ENCODE measurements around the gene EPOP.
A peak's percentile ranks its signal among the peaks of the same experiment; 100 is the strongest.
"Not testable (repeated sequence)": the region's sequence is repeated elsewhere in the genome, so short reads cannot be mapped to it uniquely, and the experiment has no call there.

EPOP gene

DNA sequence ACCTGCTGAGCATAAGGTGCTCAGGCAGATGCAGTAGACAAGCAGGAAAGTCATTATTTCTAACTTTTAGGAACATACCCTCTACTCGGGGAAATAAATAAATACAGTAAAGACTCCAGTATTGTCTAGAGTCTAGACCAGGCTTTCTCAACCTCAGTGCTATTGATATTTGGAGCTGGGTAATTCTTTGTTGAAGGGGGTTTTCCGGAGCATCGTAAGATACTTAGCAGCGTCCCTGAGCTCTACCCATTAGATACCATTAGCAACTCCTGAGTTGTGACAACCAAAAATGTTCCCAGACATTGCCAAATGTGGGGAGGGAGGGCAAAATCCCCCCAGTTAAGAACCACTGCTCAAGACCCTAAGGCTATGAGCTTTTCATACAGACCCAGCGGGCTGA is 21.1 kb downstream of the EPOP start:
- DNase-seq: no peak

DNA sequence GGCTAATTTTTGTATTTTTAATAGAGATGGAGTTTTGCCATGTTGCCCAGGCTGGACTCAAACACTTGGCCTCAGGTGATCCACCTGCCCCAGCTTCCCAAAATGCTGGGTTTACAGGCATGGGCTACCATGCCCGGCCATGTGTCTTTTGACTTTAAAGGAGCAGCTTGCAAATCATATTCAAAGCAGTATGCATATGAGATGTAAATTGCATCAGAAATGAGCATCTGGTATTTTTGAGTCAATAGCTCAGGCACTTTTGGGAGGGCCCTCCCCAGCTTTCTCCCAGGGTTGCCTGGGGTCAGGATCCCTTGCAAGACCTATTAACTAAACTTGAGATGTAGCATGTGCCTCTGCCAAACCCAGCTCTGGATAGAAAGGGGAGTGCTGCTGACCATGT is 21.5 kb downstream of the EPOP start:
- no peak for DNase-seq

DNA sequence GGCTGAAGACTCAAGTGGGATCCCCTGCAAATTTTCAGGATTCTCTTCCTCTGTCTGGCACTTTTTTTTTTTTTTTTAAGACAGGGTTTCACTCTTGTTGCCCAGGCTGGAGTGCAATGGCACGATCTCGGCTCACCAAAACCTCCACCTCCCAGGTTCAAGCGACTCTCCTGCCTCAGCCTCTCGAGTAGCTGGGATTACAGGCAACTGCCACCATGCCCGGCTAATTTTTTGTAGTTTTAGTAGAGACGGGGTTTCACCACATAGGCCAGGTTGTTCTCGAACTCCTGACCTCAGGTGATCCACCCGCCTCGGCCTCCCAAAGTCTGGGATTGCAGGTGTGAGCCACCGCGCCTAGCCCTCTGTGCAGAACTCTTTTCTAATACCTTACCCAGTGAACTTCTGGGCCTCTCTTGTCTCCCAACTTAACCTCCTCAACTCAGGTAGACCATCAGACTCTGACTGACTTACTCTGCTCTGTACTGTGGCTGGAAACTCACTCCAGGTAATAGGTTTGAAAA is 24.0 kb downstream of the EPOP start:
- not testable (repeated sequence) for DNase-seq

DNA sequence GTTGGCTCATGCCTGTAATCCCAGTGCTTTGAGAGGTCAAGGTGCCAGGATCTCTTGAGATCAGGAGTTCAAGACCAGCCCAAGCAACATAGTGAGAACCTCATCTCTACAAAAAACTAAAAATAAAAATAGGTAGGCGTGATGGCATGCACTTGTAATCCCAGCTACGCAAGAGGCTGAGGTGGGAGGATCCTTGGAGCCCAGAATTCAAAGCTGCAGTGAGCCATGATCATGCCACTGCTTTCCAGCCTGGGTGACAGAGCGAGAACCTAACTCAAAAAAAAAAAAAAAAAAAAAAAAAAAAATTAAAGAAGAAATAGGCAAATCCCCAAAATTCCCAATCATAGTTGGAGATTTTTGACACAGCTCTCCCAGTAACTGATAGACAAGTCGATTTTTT is 36.8 kb downstream of the EPOP start:
- DNase-seq: peak in 4 of 56 donors; percentile 2 to 24 (median 6)

GRCh38 chr17:38636054-38636453 is 38.7 kb downstream of the EPOP start:
- no peak for DNase-seq

DNA sequence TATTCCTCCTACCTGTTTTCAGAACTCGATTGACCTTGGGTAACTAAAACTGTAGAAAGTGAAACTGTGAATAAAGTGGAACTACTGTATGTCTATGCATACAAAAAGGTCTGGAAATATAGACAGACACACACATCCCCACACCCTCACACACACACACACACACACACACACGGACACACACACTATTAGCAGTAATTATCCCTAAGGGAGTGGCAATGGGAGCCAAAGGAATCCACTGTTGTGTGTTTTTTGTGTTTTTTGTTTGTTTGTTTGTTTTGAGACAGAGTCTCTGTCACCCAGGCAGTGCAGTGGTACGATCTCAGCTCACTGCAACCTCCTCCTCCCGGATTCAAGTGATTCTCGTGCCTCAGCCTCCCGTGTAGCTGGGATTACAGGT is 42.4 kb downstream of the EPOP start:
- no peak for DNase-seq

DNA sequence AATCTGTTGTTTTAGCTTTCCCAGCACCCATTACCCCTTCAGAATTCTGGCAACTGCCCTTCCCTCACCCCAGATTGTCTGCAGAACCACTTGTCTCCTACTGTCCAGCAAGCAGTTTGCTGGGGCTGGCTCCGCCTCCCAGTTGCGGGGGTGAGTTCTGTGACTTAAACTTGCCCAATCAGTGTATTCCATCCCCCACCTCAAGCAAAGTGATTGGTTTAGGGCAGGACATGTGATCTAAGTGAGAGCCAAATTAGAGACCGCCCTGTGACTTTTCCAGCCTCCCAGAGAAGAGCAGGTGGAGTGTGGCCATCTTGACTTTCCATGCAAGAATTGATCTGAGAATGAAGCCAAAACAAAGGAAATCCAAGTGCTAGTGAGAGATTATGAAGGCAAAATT is 46.3 kb downstream of the EPOP start:
- DNase-seq: no peak

- no peak for DNase-seq
These were observed 46.8 kb downstream of the EPOP start for GRCh38 chr17:38627957-38628356.

DNA sequence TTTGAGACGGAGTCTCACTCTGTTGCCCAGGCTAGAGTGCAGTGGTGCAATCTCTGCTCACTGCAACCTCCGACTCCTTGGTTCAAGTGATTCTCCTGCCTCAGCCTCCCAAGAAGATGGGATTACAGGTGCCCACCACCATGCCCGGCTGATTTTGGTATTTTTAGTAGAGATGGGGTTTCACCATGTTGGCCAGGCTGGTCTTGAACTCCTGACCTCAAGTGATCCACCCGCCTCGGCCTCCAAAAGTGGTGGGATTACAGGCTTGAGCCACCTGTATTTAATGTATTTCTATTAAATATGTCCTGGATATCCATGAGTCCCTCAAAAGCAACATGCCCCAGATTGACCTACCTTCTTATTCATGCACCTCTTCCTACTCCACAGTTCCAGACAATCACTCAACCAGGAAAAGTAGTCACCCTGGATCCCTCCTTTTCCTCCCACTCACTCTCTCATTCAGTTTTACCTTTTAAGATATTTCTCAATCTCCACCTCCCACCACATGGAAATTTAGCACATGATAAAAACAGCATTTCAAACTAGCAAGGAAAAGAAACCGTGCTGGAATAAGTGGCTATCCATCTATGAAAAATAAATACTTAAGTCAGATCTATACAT is 48.0 kb downstream of the EPOP start:
- DNase-seq: not testable (repeated sequence)

DNA sequence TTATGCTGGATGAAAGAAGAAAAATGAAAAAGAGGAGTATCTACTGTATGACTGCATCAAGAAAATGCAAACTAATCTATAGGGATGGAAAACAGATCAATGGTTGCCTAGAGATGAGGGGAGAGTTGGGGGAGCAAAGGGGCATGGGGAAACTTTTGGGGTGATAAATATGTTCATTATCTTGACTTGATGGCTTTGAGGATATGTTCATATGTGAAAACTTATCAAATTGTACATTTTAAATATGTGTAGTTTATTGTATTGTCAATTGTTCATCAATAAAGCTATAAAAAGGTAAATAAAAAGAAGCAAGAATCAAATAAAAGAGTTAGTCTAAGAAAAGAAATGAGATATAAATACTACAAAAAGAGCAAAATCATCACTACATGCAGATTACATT is 49.3 kb downstream of the EPOP start:
- DNase-seq: no peak

DNA sequence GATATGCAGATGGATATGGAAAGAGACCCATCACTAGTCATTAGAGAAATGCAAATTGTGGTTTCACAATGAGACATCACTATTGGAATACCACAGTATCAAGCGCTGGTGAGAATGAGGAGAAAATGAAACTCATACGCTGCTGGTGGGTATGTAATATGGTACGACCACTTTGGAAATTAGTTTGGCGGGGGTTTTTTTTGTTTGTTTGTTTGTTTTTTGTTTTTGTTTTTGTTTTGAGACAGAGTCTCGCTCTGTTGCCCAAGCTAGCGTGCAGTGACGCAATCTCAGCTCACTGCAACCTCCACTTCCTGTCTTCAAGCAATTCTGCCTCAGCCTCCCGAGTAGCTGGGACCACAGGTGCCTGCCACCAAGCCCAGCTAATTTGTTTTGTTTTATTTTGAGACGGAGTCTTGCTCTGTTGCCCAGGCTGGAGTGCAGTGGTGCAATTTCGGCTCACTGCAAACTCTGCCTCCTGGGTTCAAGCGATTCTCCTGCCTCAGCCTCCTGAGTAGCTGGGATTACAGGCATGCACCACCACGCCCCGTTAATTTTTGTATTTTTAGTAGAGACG is 49.9 kb downstream of the EPOP start:
- not testable (repeated sequence) for DNase-seq
